HCT116 (cell line): ENCODE measurements around the gene TRIAP1. TPM values are rescaled to one million over a fixed set of nuclear protein-coding genes. Genes with fewer than 3 reads are reported as not detected.

Experiments
- ATAC-seq: fragments of 200-7000 bp; cut with Tn5 transposase; 2 replicates; pipeline ENCODE4 v1.9.1; 2020; ENCODE audit warnings: mild to moderate bottlenecking, moderate library complexity
- BruUV-seq: library from RNA; stranded (reverse); fragments of 400-500 nt; replicated peaks from 2 replicates; lab custom pipeline; 2021; lab: Mats Ljungman, UMichigan
- CTCF ChIA-PET: fragments of 300-600 bp; sonication (Branson Sonifier 250); formaldehyde crosslinking; loops from one replicate; lab custom pipeline; 2021; ENCODE audit warnings: antibody characterized with exemption; lab: Charles Lee
- POLR2A ChIA-PET: fragments of 300-600, 350-600 bp; sonication (Branson Sonifier 250); formaldehyde crosslinking; loops from one replicate; lab custom pipeline; 2021; ENCODE audit warnings: antibody characterized with exemption; lab: Charles Lee
- RAD21 ChIA-PET, 2 experiments: fragments of 300-600 bp; sonication (Branson Sonifier 250); formaldehyde crosslinking; loops; one replicate each; lab custom pipeline; 2023; ENCODE audit warnings: low total read pairs in 2 of 2; ENCODE audit not compliant: uncharacterized antibody in 2 of 2, unreplicated experiment in 2 of 2, low non-redundant PET in 1 of 2; lab: Charles Lee
- DNase-seq: peaks from one replicate; pipeline ENCODE4 v3.0.0-alpha.2; 2010; ENCODE audit warnings: low read depth, low spot score
- H2AFZ ChIP-seq: fragments of 200-600 bp; shearing (Covaris generic), sonication (generic); 2 replicates; pipeline ENCODE4 v1.6.1; 2017; ENCODE audit warnings: low read depth, mixed run types, mixed read lengths, antibody characterized with exemption, low read length; ENCODE audit not compliant: poor library complexity, severe bottlenecking
- H3K27ac ChIP-seq: 2 replicates; pipeline ENCODE4 v1.5.1; 2012; ENCODE audit warnings: low read depth, low read length
- H3K27me3 ChIP-seq: fragments of 200-600 bp; sonication (generic); 2 replicates; pipeline ENCODE4 v1.6.1; 2016; ENCODE audit warnings: mixed run types, low read length, mixed read lengths; ENCODE audit not compliant: insufficient read depth
- H3K36me3 ChIP-seq, 2 experiments: fragments of 200-500 bp in 1 of 2; fragments of 200-600 bp in 1 of 2; sonication (Bioruptor generic) in 1 of 2; sonication (generic) in 1 of 2; 2 replicates each; pipeline versions ENCODE4 v1.5.1 to v1.6.1; 2014 to 2016; ENCODE audit warnings: low read length in 2 of 2, inconsistent platforms in 1 of 2, mixed read lengths in 1 of 2, mixed run types in 1 of 2; ENCODE audit not compliant: insufficient read depth in 2 of 2, control insufficient read depth in 1 of 2
- H3K4me1 ChIP-seq, 2 experiments: fragments of 200-600 bp in 1 of 2; sonication (generic) in 1 of 2; 2 replicates each; pipeline versions ENCODE4 v1.5.1 to v1.6.1; 2012 to 2017; ENCODE audit warnings: low read length in 2 of 2, inconsistent platforms in 1 of 2, mild to moderate bottlenecking in 1 of 2, mixed read lengths in 1 of 2, mixed run types in 1 of 2, moderate library complexity in 1 of 2; ENCODE audit not compliant: insufficient read depth in 2 of 2, control insufficient read depth in 1 of 2
- H3K4me2 ChIP-seq: fragments of 200-600 bp; sonication (generic); 2 replicates; pipeline ENCODE4 v1.6.1; 2017; ENCODE audit warnings: mixed run types, low read length, mixed read lengths
- H3K4me3 ChIP-seq, 2 experiments: fragments of 200-600 bp in 1 of 2; sonication (generic) in 1 of 2; replicated peaks in 1 of 2; 2 replicates each; pipeline ENCODE4 v1.5.1; 2011 to 2016; ENCODE audit warnings: low read length in 2 of 2, control low read depth in 1 of 2, low read depth in 1 of 2, mild to moderate bottlenecking in 1 of 2, mixed read lengths in 1 of 2, mixed run types in 1 of 2
- H3K79me2 ChIP-seq: fragments of 200-600 bp; sonication (generic); 2 replicates; pipeline ENCODE4 v1.6.1; 2017; ENCODE audit warnings: mild to moderate bottlenecking, mixed run types, low read length, moderate library complexity, mixed read lengths; ENCODE audit not compliant: insufficient read depth
- H3K9ac ChIP-seq: fragments of 200-600 bp; sonication (generic); 2 replicates; pipeline ENCODE4 v1.6.1; 2016; ENCODE audit warnings: low read length, mixed read lengths
- H3K9me2 ChIP-seq: fragments of 200-600 bp; sonication (generic), shearing (Covaris generic); 2 replicates; pipeline ENCODE4 v1.6.1; 2017; ENCODE audit warnings: mixed run types, mild to moderate bottlenecking, moderate library complexity; ENCODE audit not compliant: insufficient read depth
- H3K9me3 ChIP-seq, 2 experiments: fragments of 200-500 bp in 1 of 2; fragments of 200-600 bp in 1 of 2; sonication (Bioruptor generic) in 1 of 2; sonication (generic) in 1 of 2; 2 replicates each; pipeline ENCODE4 v1.6.1; 2014 to 2017; ENCODE audit warnings: low read length in 2 of 2, mixed read lengths in 2 of 2, inconsistent platforms in 1 of 2, low read depth in 1 of 2, mild to moderate bottlenecking in 1 of 2, mixed run types in 1 of 2, moderate library complexity in 1 of 2; ENCODE audit not compliant: control insufficient read depth in 1 of 2, insufficient read depth in 1 of 2
- H4K20me1 ChIP-seq: fragments of 200-600 bp; sonication (generic), shearing (Covaris generic); 2 replicates; pipeline ENCODE4 v1.6.1; 2017; ENCODE audit warnings: mixed run types, mild to moderate bottlenecking, moderate library complexity; ENCODE audit not compliant: insufficient read depth
- CEBPB ChIP-seq: IDR thresholded peaks from 2 replicates; pipeline ENCODE4 v1.6.1; 2012; ENCODE audit warnings: low read depth
- EGR1 ChIP-seq: IDR thresholded peaks from 2 replicates; pipeline ENCODE4 v1.6.1; 2012; ENCODE audit warnings: low read depth
- ZFX ChIP-seq: fragments of 450-650 bp; IDR thresholded peaks from 2 replicates; pipeline ENCODE4 v1.6.1; 2017
- intact Hi-C: fragments of 100-400 bp; cut with micrococcal nuclease; formaldehyde crosslinking; loops from 2 replicates; pipeline ENCODE4 v1.10.0; 2022
- total RNA-seq: library from RNA; stranded (reverse); gene quantifications from one replicate; pipeline ENCODE4 v1.2.1, GENCODE V29; 2021; ENCODE audit not compliant: unreplicated experiment
- TF ChIP-seq, protein P1 (sequence below): IDR thresholded peaks from 2 replicates; pipeline ENCODE4 v1.6.1; 2012; ENCODE audit warnings: low read depth

Gene TRIAP1
- total RNA-seq, 1 experiment from 2014 or later, result 40.3 TPM

- intact Hi-C loops, result no loop called here
- Histone ChIP-seq H3K4me3 (no peak overlapping the region), H3K27me3 (no peaks in the 10 kb centered on the region), H3K27ac (no peak overlapping the region), H2AFZ (no peak overlapping the region), H3K4me2 (no peak overlapping the region), H3K9me3 (no peaks in the 10 kb centered on the region), H3K4me1 (no peaks in the 10 kb centered on the region)
- BruUV-seq, result no TSS peak
- CTCF ChIA-PET, result no interaction called here
- TF ChIP-seq EGR1 (no peak), ZFX (no peak), CEBPB (no peak)
- TF ChIP-seq, protein P1, sequence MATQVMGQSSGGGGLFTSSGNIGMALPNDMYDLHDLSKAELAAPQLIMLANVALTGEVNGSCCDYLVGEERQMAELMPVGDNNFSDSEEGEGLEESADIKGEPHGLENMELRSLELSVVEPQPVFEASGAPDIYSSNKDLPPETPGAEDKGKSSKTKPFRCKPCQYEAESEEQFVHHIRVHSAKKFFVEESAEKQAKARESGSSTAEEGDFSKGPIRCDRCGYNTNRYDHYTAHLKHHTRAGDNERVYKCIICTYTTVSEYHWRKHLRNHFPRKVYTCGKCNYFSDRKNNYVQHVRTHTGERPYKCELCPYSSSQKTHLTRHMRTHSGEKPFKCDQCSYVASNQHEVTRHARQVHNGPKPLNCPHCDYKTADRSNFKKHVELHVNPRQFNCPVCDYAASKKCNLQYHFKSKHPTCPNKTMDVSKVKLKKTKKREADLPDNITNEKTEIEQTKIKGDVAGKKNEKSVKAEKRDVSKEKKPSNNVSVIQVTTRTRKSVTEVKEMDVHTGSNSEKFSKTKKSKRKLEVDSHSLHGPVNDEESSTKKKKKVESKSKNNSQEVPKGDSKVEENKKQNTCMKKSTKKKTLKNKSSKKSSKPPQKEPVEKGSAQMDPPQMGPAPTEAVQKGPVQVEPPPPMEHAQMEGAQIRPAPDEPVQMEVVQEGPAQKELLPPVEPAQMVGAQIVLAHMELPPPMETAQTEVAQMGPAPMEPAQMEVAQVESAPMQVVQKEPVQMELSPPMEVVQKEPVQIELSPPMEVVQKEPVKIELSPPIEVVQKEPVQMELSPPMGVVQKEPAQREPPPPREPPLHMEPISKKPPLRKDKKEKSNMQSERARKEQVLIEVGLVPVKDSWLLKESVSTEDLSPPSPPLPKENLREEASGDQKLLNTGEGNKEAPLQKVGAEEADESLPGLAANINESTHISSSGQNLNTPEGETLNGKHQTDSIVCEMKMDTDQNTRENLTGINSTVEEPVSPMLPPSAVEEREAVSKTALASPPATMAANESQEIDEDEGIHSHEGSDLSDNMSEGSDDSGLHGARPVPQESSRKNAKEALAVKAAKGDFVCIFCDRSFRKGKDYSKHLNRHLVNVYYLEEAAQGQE, result no peak
- TF ChIP-seq, all 23 proteins: peak for 0
- Histone ChIP-seq H3K9me2 (no peaks in the 10 kb centered on the region), H3K36me3 (no peaks in the 10 kb centered on the region), H3K9ac (no peak overlapping the region), H4K20me1 (no peaks in the 10 kb centered on the region), H3K79me2 (no peaks in the 10 kb centered on the region)
- DNase-seq (no peak), ATAC-seq (no peak)
- ChIA-PET POLR2A (no interaction called here), RAD21 (no interaction called here)
Observed at GRCh38 chr12:120416490-120417216, 29.5 kb downstream of the TRIAP1 start.
